Nephron (organoid): ENCODE measurements around the gene EHBP1.

Experiments
- H3K27ac Mint-ChIP-seq, 3 experiments: 2 replicates each; pipeline ENCODE4 v1.8.0; 2020; ENCODE audit warnings: mixed read lengths in 3 of 3, mild to moderate bottlenecking in 2 of 3, moderate library complexity in 1 of 3
- H3K27me3 Mint-ChIP-seq: 2 replicates; pipeline ENCODE4 v1.8.0; 2021; ENCODE audit warnings: low read depth, mild to moderate bottlenecking, moderate library complexity, mixed read lengths
- H3K36me3 Mint-ChIP-seq: 2 replicates; pipeline ENCODE4 v1.8.0; 2020; ENCODE audit warnings: low read depth, mixed read lengths
- H3K4me1 Mint-ChIP-seq: 2 replicates; pipeline ENCODE4 v1.8.0; 2020; ENCODE audit warnings: mixed read lengths
- H3K4me3 Mint-ChIP-seq, 3 experiments: 2 replicates each; pipeline ENCODE4 v1.8.0; 2020; ENCODE audit warnings: mild to moderate bottlenecking in 3 of 3, mixed read lengths in 3 of 3, moderate library complexity in 2 of 3
- H3K9me3 Mint-ChIP-seq: 2 replicates; pipeline ENCODE4 v1.8.0; 2020; ENCODE audit warnings: mixed read lengths
- CTCF ChIP-seq, 3 experiments: fragments of 200-600 bp; sonication (generic); IDR thresholded peaks; one replicate each; pipeline ENCODE4 v1.5.0; 2021; ENCODE audit warnings: antibody characterized with exemption in 3 of 3; ENCODE audit not compliant: unreplicated experiment in 3 of 3

Gene EHBP1

GRCh38 chr2:62947403-62947802 is 241.9 kb downstream of the EHBP1 start:
- H3K27ac Mint-ChIP-seq: no peak overlapping the region
- H3K4me1 Mint-ChIP-seq: no peaks in the 10 kb centered on the region
- H3K9me3 Mint-ChIP-seq: no peaks in the 10 kb centered on the region
- H3K4me3 Mint-ChIP-seq: no peak overlapping the region
- no peaks in the 10 kb centered on the region for H3K27me3 Mint-ChIP-seq
- H3K36me3 Mint-ChIP-seq: peaks cover 14% of the 10 kb centered on the region
- no peak for TF ChIP-seq CTCF (IDR thresholded peaks at IDR 0.05; ENCODE audit: unreplicated experiment in 3 of 3)

- Mint-ChIP-seq H3K27ac (no peak overlapping the region), H3K4me1 (no peaks in the 10 kb centered on the region), H3K36me3 (peaks cover 39% of the 10 kb centered on the region), H3K9me3 (no peaks in the 10 kb centered on the region), H3K4me3 (no peak overlapping the region), H3K27me3 (no peaks in the 10 kb centered on the region)
- no peak for TF ChIP-seq CTCF (IDR thresholded peaks at IDR 0.05; ENCODE audit: unreplicated experiment in 3 of 3)
Observed at GRCh38 chr2:62956651-62957050, 251.1 kb downstream of the EHBP1 start.

GRCh38 chr2:62958206-62958605 is 252.7 kb downstream of the EHBP1 start:
- Mint-ChIP-seq H3K36me3 (peaks cover 35% of the 10 kb centered on the region), H3K9me3 (no peaks in the 10 kb centered on the region), H3K4me1 (no peaks in the 10 kb centered on the region), H3K4me3 (no peak overlapping the region), H3K27ac (no peak overlapping the region), H3K27me3 (no peaks in the 10 kb centered on the region)
- TF ChIP-seq CTCF (IDR thresholded peaks at IDR 0.05; ENCODE audit: unreplicated experiment in 3 of 3): no peak

- Mint-ChIP-seq H3K9me3 (no peaks in the 10 kb centered on the region), H3K36me3 (peaks cover under 1% of the 10 kb centered on the region), H3K4me3 (no peak overlapping the region), H3K27ac (no peak overlapping the region), H3K27me3 (no peaks in the 10 kb centered on the region), H3K4me1 (no peaks in the 10 kb centered on the region)
- no peak for TF ChIP-seq CTCF (IDR thresholded peaks at IDR 0.05; ENCODE audit: unreplicated experiment in 3 of 3)
Observed at GRCh38 chr2:62964050-62964449, 258.5 kb downstream of the EHBP1 start.

GRCh38 chr2:62964671-62965070 is 259.2 kb downstream of the EHBP1 start:
- Mint-ChIP-seq H3K27me3 (no peaks in the 10 kb centered on the region), H3K4me3 (no peak overlapping the region), H3K9me3 (no peaks in the 10 kb centered on the region), H3K36me3 (no peaks in the 10 kb centered on the region), H3K4me1 (no peaks in the 10 kb centered on the region), H3K27ac (no peak overlapping the region)
- TF ChIP-seq CTCF (IDR thresholded peaks at IDR 0.05; ENCODE audit: unreplicated experiment in 3 of 3): no peak

GRCh38 chr2:62966991-62967390 is 261.5 kb downstream of the EHBP1 start:
- H3K4me3 Mint-ChIP-seq: no peak overlapping the region
- H3K9me3 Mint-ChIP-seq: no peaks in the 10 kb centered on the region
- H3K27me3 Mint-ChIP-seq: no peaks in the 10 kb centered on the region

More at GRCh38 chr2:62966991-62967390, 261.5 kb downstream of the EHBP1 start:
- TF ChIP-seq CTCF (IDR thresholded peaks at IDR 0.05; ENCODE audit: unreplicated experiment in 3 of 3): no peak
- H3K4me1 Mint-ChIP-seq: no peaks in the 10 kb centered on the region
- H3K36me3 Mint-ChIP-seq: no peaks in the 10 kb centered on the region
- no peak overlapping the region for H3K27ac Mint-ChIP-seq
